Liver (tissue), 3 donors: Measurements from ENCODE around the gene ATAD3C.

Source experiments
- CTCF ChIP-seq: fragments of 150-350 bp; IDR thresholded peaks from 2 replicates; pipeline ENCODE4 v1.5.1; 2017; ENCODE audit warnings: improper control_type of control experiment, low read depth, low read length; ENCODE audit not compliant: missing input control
- EGR1 ChIP-seq, 2 donors: IDR thresholded peaks; 2 replicates each; pipeline ENCODE4 v1.6.1; 2016 to 2018; ENCODE audit warnings: antibody characterized with exemption in 2 of 2, low read depth in 2 of 2
- FOXA1 ChIP-seq: IDR thresholded peaks from 2 replicates; pipeline ENCODE4 v1.6.1; 2016; ENCODE audit warnings: antibody characterized with exemption
- JUND ChIP-seq, 2 donors: IDR thresholded peaks; 2 replicates each; pipeline ENCODE4 v1.6.1; 2016; ENCODE audit warnings: antibody characterized with exemption in 2 of 2
- RAD21 ChIP-seq, 2 donors: IDR thresholded peaks; 2 replicates each; pipeline ENCODE4 v1.6.1; 2016; ENCODE audit warnings: antibody characterized with exemption in 2 of 2, mild to moderate bottlenecking in 2 of 2
- REST ChIP-seq: IDR thresholded peaks from 2 replicates; pipeline ENCODE4 v1.6.1; 2016; ENCODE audit warnings: antibody characterized with exemption, mild to moderate bottlenecking
- TAF1 ChIP-seq: conservative IDR thresholded peaks from 2 replicates; pipeline ENCODE4 v1.6.1; 2016; ENCODE audit warnings: antibody characterized with exemption, mild to moderate bottlenecking
- donor health status: healthy.
- donor health status: healthy.

- no peak for TF ChIP-seq CTCF
- TF ChIP-seq JUND (IDR thresholded peaks at IDR 0.05): no peak
- no peak for TF ChIP-seq REST
- TF ChIP-seq EGR1 (IDR thresholded peaks at IDR 0.05; ENCODE audit: low read depth in 2 of 2): no peak
- TF ChIP-seq FOXA1: no peak
- no peak for TF ChIP-seq TAF1
- no peak for TF ChIP-seq RAD21 (IDR thresholded peaks at IDR 0.05)
These were observed 30.8 kb upstream of the ATAD3C start for GRCh38 chr1:1418464-1419362.
